Hematopoietic multipotent progenitor cell treated with erythropoietin and hydrocortisone succinate and interleukin-3 and kit ligand, for 17 days (in vitro differentiated cells): Measurements from ENCODE around the gene NTN1.

Experiments used
- DNase-seq: peaks from one replicate; pipeline ENCODE4 v3.0.0-alpha.2; 2015; ENCODE audit warnings: low spot score

The NTN1 gene

DNA sequence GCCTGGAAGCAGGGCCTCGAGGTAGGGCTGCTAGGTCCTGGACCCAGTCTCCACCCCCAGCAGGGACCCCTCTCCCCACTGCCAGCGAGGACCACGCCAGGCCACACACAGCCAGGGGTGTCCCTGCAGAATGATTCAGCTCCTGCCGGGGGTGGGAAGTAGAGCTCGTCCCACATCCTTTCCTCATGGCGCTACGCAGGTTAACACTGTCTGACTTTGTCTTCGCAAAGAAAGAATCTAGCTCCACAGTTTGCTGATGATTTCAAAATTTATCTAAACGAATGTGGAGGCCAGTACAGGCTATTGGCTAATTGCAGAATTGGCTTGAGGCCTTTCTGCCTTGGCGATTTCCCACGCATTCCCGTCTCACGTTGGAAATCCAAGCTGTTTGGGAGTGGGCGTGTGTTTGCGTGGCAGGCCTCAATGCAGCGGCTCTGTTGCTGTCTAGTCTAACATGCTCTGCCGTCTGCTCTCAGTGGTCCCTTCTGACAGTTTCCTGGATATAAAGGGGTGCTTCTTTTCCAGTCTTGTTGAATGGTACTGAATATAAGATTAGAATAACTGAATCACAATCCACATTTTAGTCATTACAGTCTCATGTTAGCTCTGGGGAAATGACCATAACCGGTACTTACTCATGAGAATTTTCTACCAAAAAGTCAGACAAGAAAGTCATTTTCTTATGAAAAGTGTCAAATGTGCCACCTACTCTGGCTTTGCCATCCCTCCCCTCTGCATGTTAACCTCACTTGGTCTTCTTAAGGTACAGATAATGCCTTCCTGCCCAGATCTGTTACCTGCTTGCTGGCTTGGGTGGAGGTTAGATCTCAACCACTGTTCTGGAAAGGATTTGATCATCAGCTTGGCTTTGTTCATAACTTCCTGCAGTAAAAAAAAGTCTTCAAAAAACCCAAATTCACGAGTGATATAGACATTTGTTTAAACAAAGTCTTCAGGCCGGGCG lies 252.4 kb downstream of the NTN1 start:
- no peak for DNase-seq

GRCh38 chr17:9274973-9275372 lies 253.7 kb downstream of the NTN1 start:
- no peak for DNase-seq

DNA sequence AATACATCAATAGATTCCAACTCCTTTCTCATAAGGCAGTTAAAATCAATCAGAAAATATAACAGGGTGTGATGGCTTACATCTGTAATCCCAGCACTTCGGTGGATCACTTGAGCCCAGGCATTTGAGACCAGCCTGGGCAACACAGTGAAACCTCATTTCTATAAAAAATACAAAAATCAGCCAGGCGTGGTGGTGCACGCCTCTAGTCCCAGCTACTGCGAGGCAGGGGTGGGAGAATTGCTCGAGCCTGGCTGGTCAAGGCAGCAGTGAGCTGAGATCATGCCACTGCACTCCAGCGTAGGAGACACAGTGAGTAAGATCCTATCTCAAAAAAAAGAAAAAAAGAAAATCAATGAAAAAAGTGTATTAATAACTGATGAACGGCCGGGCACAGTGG lies 258.6 kb downstream of the NTN1 start:
- no peak for DNase-seq

GRCh38 chr17:9283909-9284308 lies 262.6 kb downstream of the NTN1 start:
- no peak for DNase-seq

DNA sequence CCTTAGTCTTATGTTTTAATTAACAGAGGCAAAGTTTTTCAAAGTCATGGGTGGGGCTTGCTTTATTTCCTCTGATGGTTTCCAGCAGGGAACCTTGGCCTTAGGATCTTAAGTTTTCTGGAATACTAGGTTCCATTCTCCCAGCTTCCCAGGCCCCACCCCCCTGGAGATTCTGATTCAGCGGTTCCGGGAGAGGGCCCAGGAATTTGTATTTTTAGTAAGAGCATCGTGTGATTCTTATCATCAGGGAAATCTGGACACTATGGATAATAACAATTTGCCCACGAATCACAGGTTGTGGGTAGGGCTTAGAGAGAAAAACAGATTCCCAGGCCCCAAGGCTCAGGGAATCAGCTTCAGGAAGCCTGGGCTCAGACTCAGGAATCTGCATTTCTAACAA lies 263.6 kb downstream of the NTN1 start:
- DNase-seq: no peak

DNA sequence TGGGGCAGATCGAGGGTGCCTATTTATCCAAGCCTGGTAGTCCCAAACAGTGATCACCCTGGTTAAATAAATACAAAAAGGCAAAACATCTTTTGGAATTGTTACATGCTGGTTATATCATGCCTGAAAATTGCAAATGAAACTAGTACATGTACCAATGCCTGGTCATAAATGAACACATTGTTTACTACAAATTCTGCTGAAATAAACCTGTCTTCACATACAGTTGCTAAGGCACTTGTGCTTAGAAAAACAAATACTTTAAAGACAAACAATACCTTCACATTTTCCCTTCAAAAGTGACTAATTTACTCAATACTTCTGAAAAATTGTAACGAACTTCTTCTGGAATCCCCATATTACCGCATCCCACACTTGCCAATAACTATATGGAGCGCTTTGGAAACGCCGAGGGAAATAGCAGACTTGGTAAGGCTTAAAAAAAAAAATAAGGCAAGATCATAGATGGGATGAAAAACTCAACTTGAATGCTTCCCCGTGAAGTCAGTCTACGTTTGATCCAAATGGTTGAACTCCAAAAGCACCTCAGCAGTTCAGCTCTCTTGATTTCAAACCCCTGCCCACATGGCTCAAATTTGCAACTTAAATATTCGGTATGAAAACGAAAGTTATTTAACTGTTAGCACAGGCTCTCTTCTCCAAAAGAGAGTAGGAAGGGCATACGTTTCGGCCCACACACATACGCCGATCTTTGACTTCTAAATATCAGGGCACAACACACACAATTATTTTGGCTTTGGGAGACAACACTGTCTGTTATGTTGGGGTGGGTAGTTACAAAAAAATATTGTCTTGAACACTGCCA lies 264.5 kb downstream of the NTN1 start:
- DNase-seq: no peak

DNA sequence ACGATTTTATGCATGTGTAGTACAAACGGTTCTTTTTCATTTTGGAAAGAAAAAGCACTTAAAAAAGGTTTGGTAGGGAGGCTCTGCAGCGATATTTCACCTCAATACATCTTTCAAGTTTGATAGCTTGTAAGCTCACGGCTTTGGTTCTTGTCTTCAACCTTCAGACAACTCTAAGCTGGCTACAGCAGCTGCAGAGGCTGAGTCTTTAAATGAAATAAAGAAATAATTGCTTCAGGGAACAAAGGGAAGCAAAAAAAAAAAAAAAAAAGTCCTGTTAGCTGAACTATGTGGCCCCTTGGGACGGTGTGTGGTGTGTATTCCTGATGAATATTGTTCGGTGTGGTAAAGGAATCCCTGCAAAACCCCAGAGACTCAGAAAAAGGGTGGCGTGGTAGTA lies 265.1 kb downstream of the NTN1 start:
- DNase-seq: no peak

DNA sequence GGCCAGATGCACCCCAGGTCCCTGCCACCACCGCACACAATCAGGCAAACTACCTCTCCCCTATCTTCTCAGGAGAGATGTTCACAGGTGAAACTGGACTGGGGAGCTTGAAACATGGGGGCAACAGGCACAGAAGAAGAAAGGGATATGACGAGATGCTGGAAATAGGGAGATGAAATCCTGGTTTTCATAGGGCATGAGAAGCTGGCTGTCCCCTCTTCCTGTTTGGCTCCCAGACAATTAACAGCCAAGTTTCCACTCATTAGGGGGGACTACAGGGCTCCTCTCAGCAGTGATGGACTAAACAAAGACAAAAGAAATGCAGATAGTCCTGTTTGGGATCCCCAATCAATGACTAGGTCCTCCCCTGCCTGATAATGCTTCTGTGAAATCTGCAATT lies 266.0 kb downstream of the NTN1 start:
- DNase-seq: no peak

DNA sequence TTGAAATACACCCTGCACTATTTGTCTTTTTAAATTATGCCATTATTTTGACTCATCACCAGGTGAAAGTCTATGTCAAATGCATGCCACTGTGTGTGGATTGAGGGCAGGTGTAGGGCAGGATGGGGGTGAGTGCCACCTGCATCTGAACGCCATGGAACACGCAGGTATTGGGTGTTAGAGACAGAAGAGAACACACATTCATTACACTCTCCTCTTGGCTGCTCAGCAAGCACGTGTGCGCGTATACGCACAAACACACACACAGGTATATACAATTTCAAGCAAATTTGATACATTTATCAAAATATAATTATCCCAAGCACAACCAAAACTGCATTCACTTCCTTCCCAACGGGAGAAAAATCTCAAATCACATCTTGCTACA lies 268.9 kb downstream of the NTN1 start:
- DNase-seq: no peak

DNA sequence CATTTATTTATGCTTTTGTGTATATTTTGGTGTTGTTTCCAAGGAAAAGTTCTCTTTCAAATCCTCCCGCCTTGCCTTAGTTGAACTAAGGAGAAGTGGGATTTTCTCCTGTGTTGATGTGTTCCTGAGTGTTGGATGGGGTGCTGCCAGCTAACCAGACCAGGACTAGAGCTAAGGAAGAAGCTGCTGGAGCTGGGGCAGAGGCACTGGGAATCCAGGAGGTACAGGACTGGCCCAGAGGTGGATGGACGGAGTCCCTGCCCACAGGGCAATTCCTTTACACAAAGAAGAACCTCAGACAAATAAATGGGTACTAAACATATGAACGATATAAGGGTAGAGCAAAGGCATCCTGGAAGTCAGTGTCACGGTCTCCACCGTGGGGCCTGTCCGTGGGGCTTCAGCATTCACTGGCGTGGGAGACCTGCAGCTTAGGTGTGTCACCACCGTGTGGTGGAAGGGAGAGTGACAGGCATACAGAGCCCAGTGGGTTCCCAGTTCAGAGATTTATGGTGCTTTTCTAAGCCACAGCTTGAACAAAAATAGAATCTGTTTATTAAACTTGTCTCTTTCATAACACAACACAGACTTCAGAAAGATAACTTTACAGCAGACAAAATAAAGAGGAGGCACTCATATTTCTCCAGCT lies 270.7 kb downstream of the NTN1 start:
- DNase-seq: no peak

DNA sequence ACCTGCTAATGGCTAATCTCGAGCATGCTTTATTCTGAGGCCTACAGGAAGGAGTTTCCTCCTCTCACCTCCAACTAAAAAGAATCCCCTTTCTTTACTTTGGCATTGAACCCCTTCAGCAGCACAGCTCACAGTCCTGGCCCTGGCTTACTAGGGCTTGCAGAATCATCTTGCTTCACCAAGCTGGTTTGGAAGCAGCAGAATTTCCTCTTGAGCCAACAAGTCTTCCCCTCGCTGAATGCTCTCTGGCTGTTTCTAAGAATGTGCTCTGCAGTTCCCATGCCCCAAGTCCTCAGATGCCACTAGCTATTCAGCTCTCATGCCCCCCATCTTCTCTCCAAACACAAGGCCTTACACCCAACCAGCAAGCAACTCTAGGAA lies 271.2 kb downstream of the NTN1 start:
- no peak for DNase-seq
